ENCODE measurements around the gene CDH26.

CDH26 gene

DNA sequence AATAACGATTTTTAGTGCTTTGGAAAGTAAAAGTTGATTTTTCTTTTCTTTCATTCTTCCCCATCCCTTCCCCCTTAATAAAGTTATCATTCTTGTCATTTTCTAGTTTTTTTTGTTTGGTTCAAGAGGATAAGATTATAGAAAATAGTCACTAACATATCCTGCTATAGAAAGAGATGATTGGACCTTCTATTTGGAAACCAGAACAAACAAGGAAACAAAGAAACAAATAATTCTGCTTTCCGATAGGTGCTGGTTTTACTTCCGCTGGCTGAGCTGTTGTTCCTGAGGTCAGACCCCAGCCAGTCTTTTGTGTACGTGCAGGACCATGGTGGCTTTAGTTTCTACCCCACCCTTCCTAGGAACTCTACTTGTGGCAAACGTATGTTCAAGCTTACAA, at the start of gene CDH26:
TSS of gene CDH26 (plus strand) at position 301 of the 400 bp plus-strand sequence. CDS start 304 bp downstream, outside the sequence.
- Histone ChIP-seq H3K27me3 (ENCODE audit: control insufficient read depth, insufficient read depth, low read length) (no peaks in the 10 kb centered on the region; the same call in 1 of the 2 replicates), H3K4me3 (ENCODE audit: low read length) (no peak within 1 kb of the TSS), H3K9me3 (ENCODE audit: control insufficient read depth, insufficient read depth, low read length) (no peaks in the 10 kb centered on the region), H3K36me3 (ENCODE audit: control insufficient read depth, insufficient read depth, low read length) (no peaks in the 10 kb centered on the region), H3K4me1 (ENCODE audit: control insufficient read depth, insufficient read depth, low read length) (no peaks in the 10 kb centered on the region), H3K27ac (ENCODE audit: low read length) (no peak within 1 kb of the TSS)
- no peak for DNase-seq (ENCODE audit: low read depth, low spot score)
- no CpG with 5 or more reads among the region's 5 CpGs for WGBS (ENCODE audit: insufficient coverage, insufficient read length)

GRCh38 chr20:59908855-59909254, 49.4 kb upstream of the CDH26 start:
- Histone ChIP-seq H3K36me3 (ENCODE audit: control insufficient read depth, insufficient read depth, low read length) (no peaks in the 10 kb centered on the region), H3K9me3 (ENCODE audit: control insufficient read depth, insufficient read depth, low read length) (no peaks in the 10 kb centered on the region; the same call in 1 of the 2 replicates), H3K27me3 (ENCODE audit: control insufficient read depth, insufficient read depth, low read length) (no peaks in the 10 kb centered on the region), H3K4me1 (ENCODE audit: control insufficient read depth, insufficient read depth, low read length) (no peaks in the 10 kb centered on the region), H3K4me3 (ENCODE audit: low read length) (no peak overlapping the region), H3K27ac (ENCODE audit: low read length) (no peak overlapping the region)
- WGBS (ENCODE audit: insufficient coverage, insufficient read length), result 100% methylated on average over 2 of the region's 5 CpGs
- no peak for DNase-seq (ENCODE audit: low read depth, low spot score)

GRCh38 chr20:59911041-59911440, 47.2 kb upstream of the CDH26 start:
- Histone ChIP-seq H3K27me3 (ENCODE audit: control insufficient read depth, insufficient read depth, low read length) (no peaks in the 10 kb centered on the region), H3K27ac (ENCODE audit: low read length) (no peak overlapping the region), H3K36me3 (ENCODE audit: control insufficient read depth, insufficient read depth, low read length) (no peaks in the 10 kb centered on the region), H3K9me3 (ENCODE audit: control insufficient read depth, insufficient read depth, low read length) (no peaks in the 10 kb centered on the region; the same call in 1 of the 2 replicates), H3K4me1 (ENCODE audit: control insufficient read depth, insufficient read depth, low read length) (no peaks in the 10 kb centered on the region), H3K4me3 (ENCODE audit: low read length) (no peak overlapping the region)
- no peak for DNase-seq (ENCODE audit: low read depth, low spot score)
- no CpG with 5 or more reads among the region's 2 CpGs for WGBS (ENCODE audit: insufficient coverage, insufficient read length)

DNA sequence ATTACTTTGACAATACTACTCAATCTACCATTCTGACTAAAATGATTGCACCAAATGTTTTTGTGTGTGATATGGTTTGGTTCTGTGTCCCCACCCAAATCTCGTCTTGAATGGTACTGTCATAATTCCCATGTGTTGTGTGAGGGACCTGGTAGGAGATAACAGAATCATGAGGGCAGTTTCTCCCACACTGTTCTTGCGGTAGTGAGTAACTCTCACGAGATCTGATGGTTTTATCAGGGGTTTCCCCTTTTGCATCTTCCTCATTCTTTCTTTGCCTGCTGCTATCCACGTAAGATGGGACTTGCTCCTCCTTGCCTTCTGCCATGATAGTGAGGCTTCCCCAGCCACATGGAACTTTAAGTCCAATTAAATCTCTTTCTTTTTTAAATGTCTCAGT, 45.6 kb upstream of the CDH26 start:
- H3K27me3 ChIP-seq (ENCODE audit: control insufficient read depth, insufficient read depth, low read length), result no peaks in the 10 kb centered on the region
- H3K9me3 ChIP-seq (ENCODE audit: control insufficient read depth, insufficient read depth, low read length), result no peaks in the 10 kb centered on the region
- DNase-seq (ENCODE audit: low read depth, low spot score), result no peak
- no peaks in the 10 kb centered on the region for H3K36me3 ChIP-seq (ENCODE audit: control insufficient read depth, insufficient read depth, low read length)
- H3K27ac ChIP-seq (ENCODE audit: low read length), result no peak overlapping the region
- no peak overlapping the region for H3K4me3 ChIP-seq (ENCODE audit: low read length)
- WGBS (ENCODE audit: insufficient coverage, insufficient read length), result no CpG with 5 or more reads among the region's 4 CpGs
- no peaks in the 10 kb centered on the region for H3K4me1 ChIP-seq (ENCODE audit: control insufficient read depth, insufficient read depth, low read length)

- no peak overlapping the region for H3K4me3 ChIP-seq (ENCODE audit: low read length)
- no peaks in the 10 kb centered on the region for H3K36me3 ChIP-seq (ENCODE audit: control insufficient read depth, insufficient read depth, low read length)
- DNase-seq (ENCODE audit: low read depth, low spot score), result no peak
- H3K27ac ChIP-seq (ENCODE audit: low read length), result no peak overlapping the region
- H3K9me3 ChIP-seq (ENCODE audit: control insufficient read depth, insufficient read depth, low read length), result no peaks in the 10 kb centered on the region
- H3K4me1 ChIP-seq (ENCODE audit: control insufficient read depth, insufficient read depth, low read length), result no peaks in the 10 kb centered on the region
- H3K27me3 ChIP-seq (ENCODE audit: control insufficient read depth, insufficient read depth, low read length), result no peaks in the 10 kb centered on the region
Measured at GRCh38 chr20:59920944-59921343, 37.3 kb upstream of the CDH26 start.

GRCh38 chr20:59923514-59923913, 34.7 kb upstream of the CDH26 start:
- Histone ChIP-seq H3K27me3 (ENCODE audit: control insufficient read depth, insufficient read depth, low read length) (no peaks in the 10 kb centered on the region), H3K9me3 (ENCODE audit: control insufficient read depth, insufficient read depth, low read length) (no peaks in the 10 kb centered on the region), H3K36me3 (ENCODE audit: control insufficient read depth, insufficient read depth, low read length) (no peaks in the 10 kb centered on the region), H3K4me3 (ENCODE audit: low read length) (no peak overlapping the region), H3K27ac (ENCODE audit: low read length) (no peak overlapping the region), H3K4me1 (ENCODE audit: control insufficient read depth, insufficient read depth, low read length) (no peaks in the 10 kb centered on the region)
- DNase-seq (ENCODE audit: low read depth, low spot score), result no peak
- WGBS (ENCODE audit: insufficient coverage, insufficient read length), result no CpG with 5 or more reads among the region's 1 CpG

- H3K27me3 ChIP-seq (ENCODE audit: control insufficient read depth, insufficient read depth, low read length), result no peaks in the 10 kb centered on the region
- H3K4me1 ChIP-seq (ENCODE audit: control insufficient read depth, insufficient read depth, low read length), result no peaks in the 10 kb centered on the region
- no CpG with 5 or more reads among the region's 1 CpG for WGBS (ENCODE audit: insufficient coverage, insufficient read length)
- no peak overlapping the region for H3K4me3 ChIP-seq (ENCODE audit: low read length)
- H3K9me3 ChIP-seq (ENCODE audit: control insufficient read depth, insufficient read depth, low read length), result no peaks in the 10 kb centered on the region
- no peaks in the 10 kb centered on the region for H3K36me3 ChIP-seq (ENCODE audit: control insufficient read depth, insufficient read depth, low read length)
- no peak overlapping the region for H3K27ac ChIP-seq (ENCODE audit: low read length)
- no peak for DNase-seq (ENCODE audit: low read depth, low spot score)
Measured at GRCh38 chr20:59925359-59925758, 32.9 kb upstream of the CDH26 start.

DNA sequence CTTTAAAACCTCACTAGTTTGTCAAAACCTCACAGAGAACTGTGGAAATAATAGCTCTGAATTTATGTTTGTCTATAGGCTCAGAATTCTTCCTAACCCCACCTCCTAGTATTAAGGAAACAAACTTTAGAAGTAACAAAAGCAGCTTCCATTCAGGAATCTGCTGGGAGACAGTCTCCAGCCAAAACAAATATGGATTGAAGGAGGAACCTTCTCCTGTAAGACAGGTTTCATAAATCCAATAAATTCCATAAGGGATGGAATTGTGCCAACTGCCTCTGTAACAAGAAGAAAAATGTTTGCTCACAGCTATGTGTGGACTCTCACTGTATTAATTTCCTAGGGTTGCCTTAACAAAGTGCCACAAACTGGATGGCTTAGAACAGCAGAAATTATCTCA, 32.3 kb upstream of the CDH26 start:
- Histone ChIP-seq H3K27me3 (ENCODE audit: control insufficient read depth, insufficient read depth, low read length) (no peaks in the 10 kb centered on the region), H3K36me3 (ENCODE audit: control insufficient read depth, insufficient read depth, low read length) (no peaks in the 10 kb centered on the region), H3K27ac (ENCODE audit: low read length) (no peak overlapping the region), H3K4me3 (ENCODE audit: low read length) (no peak overlapping the region), H3K4me1 (ENCODE audit: control insufficient read depth, insufficient read depth, low read length) (no peaks in the 10 kb centered on the region), H3K9me3 (ENCODE audit: control insufficient read depth, insufficient read depth, low read length) (no peaks in the 10 kb centered on the region)
- no peak for DNase-seq (ENCODE audit: low read depth, low spot score)

- WGBS (ENCODE audit: insufficient coverage, insufficient read length), result no CpG with 5 or more reads among the region's 9 CpGs
Measured at GRCh38 chr20:59931511-59932312, 26.5 kb upstream of the CDH26 start.

DNA sequence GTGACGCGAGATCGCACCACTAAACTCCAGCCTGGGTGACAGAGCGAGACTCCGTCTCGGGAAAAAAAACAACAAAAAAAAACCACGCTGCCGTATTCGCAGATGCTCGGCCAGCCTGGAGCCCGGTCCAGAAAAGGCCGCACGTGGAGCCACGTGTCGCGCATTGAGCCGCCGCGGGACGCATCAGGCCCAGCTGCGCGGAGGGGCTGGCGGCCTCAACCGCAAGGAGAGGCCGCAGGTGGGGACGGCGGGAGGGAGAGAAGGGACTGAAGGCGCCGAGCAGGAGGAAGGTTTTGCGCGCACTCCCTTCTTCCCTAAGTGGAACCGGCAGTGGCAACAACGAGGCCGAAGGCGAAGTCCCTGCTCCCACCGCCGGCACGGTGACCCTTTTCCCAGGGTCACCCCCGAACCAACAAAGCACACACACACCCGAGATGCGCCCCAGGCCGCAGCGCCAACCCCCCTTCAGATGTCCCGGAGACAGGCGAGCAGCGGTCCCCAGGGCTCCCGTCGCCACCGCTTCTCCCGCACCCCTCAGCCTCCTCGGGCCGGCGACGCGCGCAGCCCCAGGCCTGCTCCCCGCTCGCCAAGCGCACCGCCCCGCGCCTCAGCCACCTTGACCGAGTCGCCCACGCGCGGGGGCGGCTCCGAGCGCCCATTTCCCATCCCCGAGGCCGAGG, 25.5 kb upstream of the CDH26 start:
- Histone ChIP-seq H3K27ac (ENCODE audit: low read length) (no peak overlapping the region), H3K27me3 (ENCODE audit: control insufficient read depth, insufficient read depth, low read length) (peaks cover 2% of the 10 kb centered on the region; the same call in 1 of the 2 replicates), H3K9me3 (ENCODE audit: control insufficient read depth, insufficient read depth, low read length) (no peaks in the 10 kb centered on the region), H3K36me3 (ENCODE audit: control insufficient read depth, insufficient read depth, low read length) (no peaks in the 10 kb centered on the region; the same call in 1 of the 2 replicates), H3K4me3 (ENCODE audit: low read length) (no peak overlapping the region), H3K4me1 (ENCODE audit: control insufficient read depth, insufficient read depth, low read length) (no peaks in the 10 kb centered on the region)
- DNase-seq (ENCODE audit: low read depth, low spot score), result no peak
- no CpG with 5 or more reads among the region's 72 CpGs for WGBS (ENCODE audit: insufficient coverage, insufficient read length)

More at GRCh38 chr20:59931511-59932312, 26.5 kb upstream of the CDH26 start:
- H3K36me3 ChIP-seq (ENCODE audit: control insufficient read depth, insufficient read depth, low read length), result no peaks in the 10 kb centered on the region; the same call in 1 of the 2 replicates
- no peaks in the 10 kb centered on the region for H3K9me3 ChIP-seq (ENCODE audit: control insufficient read depth, insufficient read depth, low read length)
- no peak overlapping the region for H3K4me3 ChIP-seq (ENCODE audit: low read length)
- no peak overlapping the region for H3K27ac ChIP-seq (ENCODE audit: low read length)
- no peaks in the 10 kb centered on the region for H3K4me1 ChIP-seq (ENCODE audit: control insufficient read depth, insufficient read depth, low read length)
- H3K27me3 ChIP-seq (ENCODE audit: control insufficient read depth, insufficient read depth, low read length), result peaks cover 2% of the 10 kb centered on the region; the same call in 1 of the 2 replicates
- DNase-seq (ENCODE audit: low read depth, low spot score), result no peak

Data from iPS DF 6.9 (cell line).